Measurements from ENCODE around the gene CDH2. TPM values are rescaled to one million over a fixed set of nuclear protein-coding genes. Genes with fewer than 3 reads are reported as not detected.

CDH2 gene
- total and polyA plus RNA-seq, 2 experiments from 2014 or later: 14.7 to 36.9 TPM

DNA sequence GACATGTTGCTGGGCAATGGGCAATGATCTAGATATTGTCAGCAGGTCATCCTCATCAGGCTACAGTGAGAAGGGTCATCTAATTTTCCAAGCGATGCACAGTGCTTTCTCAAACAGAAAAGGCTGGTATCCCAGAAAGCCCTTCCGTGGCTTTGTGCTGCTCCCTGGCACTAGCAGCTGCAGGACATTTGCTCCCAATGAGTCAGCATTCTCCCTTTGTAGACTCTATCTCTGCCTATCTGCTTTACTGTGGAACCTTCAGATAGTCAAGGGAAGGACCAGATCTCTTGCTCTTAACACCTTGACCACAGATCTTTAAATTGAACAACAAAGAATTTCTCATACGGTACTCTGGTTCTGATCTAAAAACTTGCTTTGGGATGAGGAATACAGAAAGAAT lies 101.4 kb downstream of the CDH2 start (continued):
- TF ChIP-seq ZNF462 (CRISPR knock-in tag; IDR thresholded peaks at IDR 0.05): no peak
- TF ChIP-seq JUNB (IDR thresholded peaks at IDR 0.05; ENCODE audit: unreplicated experiment): no peak
- TF ChIP-seq POLR2AphosphoS5 (IDR thresholded peaks at IDR 0.05; ENCODE audit: low read depth): no peak

DNA sequence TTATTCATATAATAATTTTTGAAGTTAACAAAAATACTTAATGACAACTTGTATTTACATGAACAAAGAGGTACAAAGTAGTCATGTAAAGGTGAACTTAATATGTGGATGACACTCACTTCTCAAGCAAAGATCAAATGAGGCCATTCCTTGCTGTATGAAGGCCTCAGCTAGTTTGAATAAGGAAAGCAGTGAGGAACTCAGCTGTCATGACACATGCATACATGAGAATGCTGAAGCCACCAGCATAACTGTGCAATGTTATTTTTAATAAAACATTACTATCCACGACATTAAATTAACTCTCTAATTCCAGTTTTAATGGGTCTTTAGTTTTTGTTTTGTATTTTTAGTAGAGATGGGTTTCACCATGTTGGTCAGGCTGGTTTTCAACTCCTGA lies 102.9 kb downstream of the CDH2 start:
- H3K4me1 Mint-ChIP-seq: peaks cover 25% of the 10 kb centered on the region
- DNase-seq (ENCODE audit: low spot score) (no peak), ATAC-seq (no peak)
- TF ChIP-seq ZNF114 (CRISPR knock-in tag; IDR thresholded peaks at IDR 0.05) (no peak), STAT1 (IDR thresholded peaks at IDR 0.05; ENCODE audit: unreplicated experiment) (no peak), POLR2AphosphoS5 (IDR thresholded peaks at IDR 0.05; ENCODE audit: low read depth) (no peak), REST (IDR thresholded peaks at IDR 0.05; ENCODE audit: unreplicated experiment) (no peak), NANOG (IDR thresholded peaks at IDR 0.05; ENCODE audit: borderline replicate concordance) (no peak), EZH2 (IDR thresholded peaks at IDR 0.05; ENCODE audit: low read depth, unreplicated experiment) (no peak), EZH2phosphoT487 (IDR thresholded peaks at IDR 0.05; ENCODE audit: unreplicated experiment) (no peak), CREB1 (CRISPR knock-in tag; IDR thresholded peaks at IDR 0.05; ENCODE audit: low read depth) (no peak), JUNB (IDR thresholded peaks at IDR 0.05; ENCODE audit: unreplicated experiment) (no peak), ETS1 (IDR thresholded peaks at IDR 0.05) (no peak), ZNF331 (CRISPR knock-in tag; IDR thresholded peaks at IDR 0.05; ENCODE audit: low read depth) (no peak)
- TF ChIP-seq, protein P1, sequence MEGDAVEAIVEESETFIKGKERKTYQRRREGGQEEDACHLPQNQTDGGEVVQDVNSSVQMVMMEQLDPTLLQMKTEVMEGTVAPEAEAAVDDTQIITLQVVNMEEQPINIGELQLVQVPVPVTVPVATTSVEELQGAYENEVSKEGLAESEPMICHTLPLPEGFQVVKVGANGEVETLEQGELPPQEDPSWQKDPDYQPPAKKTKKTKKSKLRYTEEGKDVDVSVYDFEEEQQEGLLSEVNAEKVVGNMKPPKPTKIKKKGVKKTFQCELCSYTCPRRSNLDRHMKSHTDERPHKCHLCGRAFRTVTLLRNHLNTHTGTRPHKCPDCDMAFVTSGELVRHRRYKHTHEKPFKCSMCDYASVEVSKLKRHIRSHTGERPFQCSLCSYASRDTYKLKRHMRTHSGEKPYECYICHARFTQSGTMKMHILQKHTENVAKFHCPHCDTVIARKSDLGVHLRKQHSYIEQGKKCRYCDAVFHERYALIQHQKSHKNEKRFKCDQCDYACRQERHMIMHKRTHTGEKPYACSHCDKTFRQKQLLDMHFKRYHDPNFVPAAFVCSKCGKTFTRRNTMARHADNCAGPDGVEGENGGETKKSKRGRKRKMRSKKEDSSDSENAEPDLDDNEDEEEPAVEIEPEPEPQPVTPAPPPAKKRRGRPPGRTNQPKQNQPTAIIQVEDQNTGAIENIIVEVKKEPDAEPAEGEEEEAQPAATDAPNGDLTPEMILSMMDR (conservative IDR thresholded peaks at IDR 0.05; ENCODE audit: low read depth in 2 of 2): no peak

More for the DNA sequence above, 102.9 kb downstream of the CDH2 start:
- H3K27me3 Mint-ChIP-seq (ENCODE audit: insufficient read depth, low read depth, poor library complexity): peaks cover under 1% of the 10 kb centered on the region
- Histone ChIP-seq H3K27me3 (ENCODE audit: insufficient read depth) (no peaks in the 10 kb centered on the region), H3K79me2 (replicated peaks; ENCODE audit: insufficient read depth) (no peaks in the 10 kb centered on the region), H3K36me3 (ENCODE audit: insufficient read depth) (no peaks in the 10 kb centered on the region), H4K20me1 (replicated peaks; ENCODE audit: insufficient read depth) (no peaks in the 10 kb centered on the region), H3K4me2 (no peak overlapping the region), H2AFZ (no peak overlapping the region), H3K4me3 (no peak overlapping the region), H3K9me2 (ENCODE audit: insufficient read depth) (no peaks in the 10 kb centered on the region), H3F3A (replicated peaks; ENCODE audit: low read depth) (no peaks in the 10 kb centered on the region), H3K27ac (ENCODE audit: low read depth) (no peak overlapping the region), H3K4me1 (ENCODE audit: insufficient read depth) (peaks cover 6% of the 10 kb centered on the region; the same call in 1 of the 2 replicates)
- no peak overlapping the region for H3K27ac Mint-ChIP-seq
- H3K9me3 Mint-ChIP-seq: no peaks in the 10 kb centered on the region
- no peak overlapping the region for H3K4me3 Mint-ChIP-seq
- H3K36me3 Mint-ChIP-seq (ENCODE audit: low read depth): no peaks in the 10 kb centered on the region
